Fibroblast of pulmonary artery (primary cell): Measurements from ENCODE around the gene PABPN1L.

Experiments used
- DNase-seq: peaks from one replicate; pipeline ENCODE4 v3.0.0-alpha.2; 2010; ENCODE audit warnings: low read depth
- H3K4me3 ChIP-seq: replicated peaks from 2 replicates; pipeline ENCODE4 v1.5.1; 2011; ENCODE audit warnings: low read depth, mild to moderate bottlenecking, control low read depth, low read length, moderate library complexity
- TF ChIP-seq, protein P1 (sequence below): IDR thresholded peaks from 2 replicates; pipeline ENCODE4 v1.5.1; 2011; ENCODE audit warnings: mild to moderate bottlenecking, control low read depth, low read length, inconsistent platforms; ENCODE audit errors: missing control alignments

Gene PABPN1L

DNA sequence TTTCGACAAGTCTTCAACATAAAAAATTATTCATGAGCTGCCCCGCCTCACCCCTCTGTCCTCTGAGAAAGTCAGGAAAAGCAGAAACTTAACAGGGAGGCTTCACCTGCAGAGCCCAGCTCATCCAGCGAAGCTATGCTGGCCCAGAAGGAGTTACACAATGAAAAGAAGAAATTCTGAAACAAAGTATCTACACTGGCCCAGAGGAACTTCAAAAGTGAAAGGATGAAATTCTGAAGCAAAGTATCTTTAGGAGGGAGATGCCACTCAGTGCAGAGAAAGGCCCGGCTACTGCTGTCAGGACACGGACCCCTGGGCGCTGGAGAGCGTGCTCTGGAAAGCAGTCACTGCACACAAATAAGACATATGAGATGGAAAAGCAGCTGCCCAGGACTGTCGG, 11.3 kb downstream of the PABPN1L start:
- DNase-seq = no peak
- TF ChIP-seq, protein P1, sequence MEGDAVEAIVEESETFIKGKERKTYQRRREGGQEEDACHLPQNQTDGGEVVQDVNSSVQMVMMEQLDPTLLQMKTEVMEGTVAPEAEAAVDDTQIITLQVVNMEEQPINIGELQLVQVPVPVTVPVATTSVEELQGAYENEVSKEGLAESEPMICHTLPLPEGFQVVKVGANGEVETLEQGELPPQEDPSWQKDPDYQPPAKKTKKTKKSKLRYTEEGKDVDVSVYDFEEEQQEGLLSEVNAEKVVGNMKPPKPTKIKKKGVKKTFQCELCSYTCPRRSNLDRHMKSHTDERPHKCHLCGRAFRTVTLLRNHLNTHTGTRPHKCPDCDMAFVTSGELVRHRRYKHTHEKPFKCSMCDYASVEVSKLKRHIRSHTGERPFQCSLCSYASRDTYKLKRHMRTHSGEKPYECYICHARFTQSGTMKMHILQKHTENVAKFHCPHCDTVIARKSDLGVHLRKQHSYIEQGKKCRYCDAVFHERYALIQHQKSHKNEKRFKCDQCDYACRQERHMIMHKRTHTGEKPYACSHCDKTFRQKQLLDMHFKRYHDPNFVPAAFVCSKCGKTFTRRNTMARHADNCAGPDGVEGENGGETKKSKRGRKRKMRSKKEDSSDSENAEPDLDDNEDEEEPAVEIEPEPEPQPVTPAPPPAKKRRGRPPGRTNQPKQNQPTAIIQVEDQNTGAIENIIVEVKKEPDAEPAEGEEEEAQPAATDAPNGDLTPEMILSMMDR = no peak
- no peak overlapping the region for H3K4me3 ChIP-seq

DNA sequence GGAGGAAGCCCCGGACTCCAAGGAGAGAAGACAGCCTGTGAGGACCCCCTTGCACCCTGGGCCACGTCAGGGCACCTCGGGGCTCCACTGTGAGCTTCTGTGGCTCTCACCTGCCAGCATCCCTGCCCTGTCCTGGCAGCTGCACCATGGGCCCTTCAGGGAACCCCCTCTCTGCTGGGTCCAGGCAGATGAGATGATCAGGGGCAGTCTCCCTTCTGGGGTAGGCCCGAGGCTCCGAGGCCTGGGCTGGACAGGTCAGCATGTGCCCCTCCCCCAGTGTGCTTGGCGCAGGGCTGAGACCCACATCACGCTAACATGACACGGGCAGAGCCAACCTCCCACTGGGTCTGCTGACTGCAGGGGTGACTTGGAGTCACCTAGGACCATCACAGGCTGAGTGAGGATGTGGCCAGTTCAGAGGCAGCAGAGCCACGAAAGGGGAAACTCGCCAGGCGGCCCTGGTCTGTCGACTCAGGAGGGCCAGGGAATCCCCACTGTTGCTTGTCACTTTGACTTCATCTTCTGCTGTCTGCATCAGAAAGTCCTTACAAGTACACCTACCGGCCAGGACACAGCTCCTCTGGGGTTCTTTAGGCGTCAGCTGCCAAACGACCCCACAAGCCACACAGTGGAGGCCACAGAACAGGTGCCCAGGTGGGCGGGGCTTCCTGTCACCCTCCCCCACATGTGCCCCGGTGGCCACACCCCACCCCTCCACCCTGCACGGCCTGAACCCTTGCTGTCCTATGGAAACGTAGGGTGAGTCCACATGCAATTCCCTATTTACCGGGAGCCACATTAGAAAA, 12.0 kb downstream of the PABPN1L start:
- H3K4me3 ChIP-seq = no peak overlapping the region
- no peak for DNase-seq
- TF ChIP-seq, protein P1 = no peak

DNA sequence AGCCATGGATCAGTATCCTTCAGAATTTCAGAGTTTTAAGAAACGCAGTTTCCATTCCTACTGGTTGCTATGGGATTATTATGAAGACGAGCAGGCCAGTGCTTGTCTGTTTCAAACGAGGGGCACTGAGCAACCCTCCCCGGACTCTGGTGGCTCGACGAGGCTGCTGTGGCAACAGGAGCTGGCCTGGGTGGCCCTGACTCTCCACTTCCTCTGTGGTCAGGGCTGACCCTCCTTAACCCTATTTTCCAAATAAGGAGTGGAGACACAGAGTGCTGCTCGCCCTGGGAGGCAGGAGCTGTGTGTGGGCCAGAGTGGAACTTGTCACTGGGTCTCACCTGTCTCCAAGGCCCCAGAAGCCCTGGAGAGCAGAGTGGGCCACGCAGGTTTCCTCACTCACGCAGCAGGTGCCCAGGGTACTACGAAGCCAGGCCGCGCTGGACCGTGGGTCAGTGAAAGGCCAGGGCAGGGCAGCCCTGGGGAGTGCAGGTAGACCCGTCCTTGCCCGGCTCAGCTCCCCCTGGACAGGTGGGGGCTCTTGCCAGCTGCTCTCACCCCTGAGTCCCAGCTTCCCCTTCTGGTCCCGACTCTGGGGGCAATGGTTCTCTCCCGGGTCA, 13.0 kb downstream of the PABPN1L start:
- TF ChIP-seq, protein P1 = no peak
- no peak for DNase-seq
- no peak overlapping the region for H3K4me3 ChIP-seq

DNA sequence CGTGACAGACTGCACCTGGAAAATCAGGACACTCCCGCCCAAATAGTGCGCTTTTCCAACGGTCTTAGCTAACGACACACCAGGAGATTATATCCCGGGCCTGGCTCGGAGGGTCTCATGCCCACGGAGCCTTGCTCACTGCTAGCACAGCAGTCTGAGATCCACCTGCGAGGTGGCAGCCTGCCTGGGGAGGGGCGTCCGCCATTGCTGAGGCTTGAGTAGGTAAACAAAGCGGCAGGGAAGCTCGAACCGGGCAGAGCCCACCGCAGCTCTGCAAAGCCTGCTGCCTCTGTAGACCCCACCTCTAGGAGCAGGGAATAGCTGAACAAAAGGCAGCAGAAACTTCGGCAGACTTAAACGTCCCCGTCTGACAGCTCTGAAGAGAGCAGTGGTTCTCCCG, 14.8 kb downstream of the PABPN1L start:
- no peak overlapping the region for H3K4me3 ChIP-seq
- DNase-seq = no peak
- TF ChIP-seq, protein P1 = no peak

DNA sequence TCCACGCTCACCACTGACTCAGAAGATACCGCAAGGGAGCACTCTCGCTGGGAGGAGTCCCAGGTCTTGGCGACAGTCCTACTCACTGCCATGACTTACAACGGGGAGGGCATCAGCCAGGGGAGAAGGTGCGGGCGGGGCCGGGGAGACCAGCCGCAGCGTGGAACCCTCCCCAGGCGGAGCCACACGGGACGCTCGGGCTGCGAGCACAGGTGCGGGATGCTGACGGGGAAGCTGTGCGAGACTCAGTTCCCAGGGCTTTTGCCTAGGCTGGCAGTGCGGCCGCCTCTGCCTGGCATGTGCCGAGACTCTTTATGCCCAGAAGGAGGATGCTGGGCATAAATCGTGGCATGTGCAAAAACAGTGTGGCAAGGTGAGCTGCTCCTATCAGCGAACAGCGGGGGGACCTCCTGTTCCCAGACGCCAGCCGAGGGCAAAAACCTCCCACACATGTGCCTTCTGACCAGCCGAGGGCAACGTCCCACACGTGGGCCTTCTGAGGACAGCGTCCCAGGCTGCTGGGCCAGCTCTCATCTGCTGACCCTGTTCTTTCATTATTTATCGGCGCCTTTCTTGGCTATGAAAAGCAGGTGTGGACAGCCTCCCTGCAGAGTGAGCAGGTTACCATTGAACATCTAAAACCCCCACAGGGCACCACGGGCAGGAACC, 15.8 kb downstream of the PABPN1L start:
- no peak for DNase-seq
- no peak overlapping the region for H3K4me3 ChIP-seq
- TF ChIP-seq, protein P1 = no peak

DNA sequence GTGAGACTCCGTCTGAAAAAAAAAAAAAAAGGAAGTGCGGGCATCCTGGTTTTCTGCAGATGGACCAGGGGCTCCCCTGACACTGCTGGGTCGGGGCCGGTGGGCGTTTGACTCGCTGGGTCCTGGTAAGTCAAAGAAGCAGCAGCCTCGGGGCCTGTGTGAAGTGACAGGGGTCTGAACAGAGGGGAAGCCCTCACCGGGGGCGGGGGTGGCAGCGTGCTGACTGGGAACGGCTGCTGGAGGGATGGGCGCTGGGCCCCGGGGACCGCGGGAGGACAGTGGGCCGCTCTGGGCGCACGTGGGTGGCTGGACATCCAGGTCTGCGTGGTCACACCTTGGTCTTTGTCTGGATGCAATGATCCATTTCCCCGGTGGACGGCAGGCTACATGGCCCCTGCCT, 17.9 kb downstream of the PABPN1L start:
- H3K4me3 ChIP-seq = no peak overlapping the region
- TF ChIP-seq, protein P1 = no peak
- DNase-seq = no peak
